ENCODE measurements around the gene PVRIG. TPM values are rescaled to one million over a fixed set of nuclear protein-coding genes. Genes with fewer than 3 reads are reported as not detected.
"Not testable (repeated sequence)": the region's sequence is repeated elsewhere in the genome, so short reads cannot be mapped to it uniquely, and the experiment has no call there.

The PVRIG gene
- total and polyA plus RNA-seq, 2 of the 4 experiments (the other 2 are of a cell fraction): not detected

DNA sequence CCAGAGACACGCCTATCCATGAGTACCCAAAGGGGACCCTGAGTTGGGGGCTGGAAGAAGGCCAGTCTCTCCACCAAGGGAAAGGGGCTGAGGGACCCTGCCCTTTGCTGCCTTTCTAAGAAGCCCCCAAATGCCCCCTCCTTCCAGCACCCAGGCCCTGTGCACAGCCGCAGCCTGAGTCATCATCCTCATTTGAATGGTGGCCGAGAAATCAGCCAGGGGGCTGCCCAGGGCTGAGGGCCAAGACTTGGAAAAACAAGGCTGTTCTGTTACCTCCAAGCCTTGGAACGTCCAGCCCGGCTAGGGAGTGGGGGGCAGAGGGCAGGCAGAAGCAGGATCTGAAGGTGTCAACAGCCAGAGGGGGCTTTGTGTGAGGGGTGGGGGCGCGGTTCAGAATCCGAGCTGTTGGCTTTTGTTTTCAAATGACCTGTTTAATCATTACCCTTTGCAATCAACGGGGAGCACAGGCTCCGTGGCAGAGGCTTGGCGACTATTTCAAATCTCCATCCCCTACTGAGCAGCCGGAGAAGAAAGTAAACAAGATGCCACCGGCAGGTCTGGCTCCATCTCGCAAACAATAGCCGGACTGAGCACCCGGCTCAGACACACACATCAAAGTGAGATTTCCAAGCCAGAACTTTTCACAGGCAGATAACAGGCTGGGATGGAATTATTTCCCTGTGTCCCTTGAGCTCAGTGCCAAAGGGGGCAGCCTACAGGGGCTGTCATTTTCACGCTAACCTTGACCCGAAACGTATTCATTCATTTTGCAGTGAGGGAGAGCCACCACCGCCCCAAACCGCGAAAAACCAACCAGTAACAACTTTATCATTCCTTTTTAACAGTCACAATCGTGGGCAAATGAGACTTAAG, 50.5 kb downstream of the PVRIG start:
- H2AFZ ChIP-seq (replicated peaks; ENCODE audit: low read length, poor library complexity); H4K91ac ChIP-seq (ENCODE audit: insufficient read depth, low read depth, low read length); H3K4ac ChIP-seq (ENCODE audit: low read depth, low read length); H4K8ac ChIP-seq (ENCODE audit: low read depth in 2 of 2, low read length in 2 of 2); H2BK20ac ChIP-seq (ENCODE audit: low read depth, low read length); H3K27ac ChIP-seq (ENCODE audit: insufficient read depth, low read length); H3K14ac ChIP-seq (replicated peaks; ENCODE audit: low read depth, low read length); H3K4me1 ChIP-seq (ENCODE audit: control insufficient read depth, insufficient read depth, low read length); H3K56ac ChIP-seq (ENCODE audit: extremely low read depth, insufficient read depth, low read length); H2BK15ac ChIP-seq (ENCODE audit: low read depth, low read length); in situ Hi-C loops (cut with MboI; ENCODE audit: low sequenced_read_pairs); H3K18ac ChIP-seq (ENCODE audit: low read depth, low read length); H2BK5ac ChIP-seq (ENCODE audit: low read depth, low read length, poor library complexity, severe bottlenecking); dilution Hi-C loops (cut with HindIII; ENCODE audit: low sequenced_read_pairs, unreplicated experiment); BruUV-seq (replicated peaks); H3K27me3 ChIP-seq (ENCODE audit: control insufficient read depth, insufficient read depth, low read length); H4K5ac ChIP-seq (ENCODE audit: low read depth, low read length); POLR2A ChIA-PET (ENCODE audit: unreplicated experiment); intact Hi-C loops (cut with micrococcal nuclease); H3K36me3 ChIP-seq (ENCODE audit: control insufficient read depth, insufficient read depth, low read length); H3K9me3 ChIP-seq (ENCODE audit: control insufficient read depth, insufficient read depth, low read length); H2AK9ac ChIP-seq (replicated peaks; ENCODE audit: low read depth, low read length, poor library complexity); H2BK120ac ChIP-seq (ENCODE audit: low read depth, low read length); H3K9me1 ChIP-seq (ENCODE audit: insufficient read depth, low read length): not testable (repeated sequence)
- Histone ChIP-seq H3K79me1 (ENCODE audit: low read depth in 1 of 2, low read length in 2 of 2) (peaks cover 13 to 35% of the 10 kb centered on the region in 2 experiments; a peak in 3 of 4 replicates), H2AK5ac (ENCODE audit: low read depth, low read length) (peak overlapping the region; percentile 8; the same call in 1 of the 2 replicates), H3K4me2 (ENCODE audit: low read depth, low read length) (peak overlapping the region; percentile 98), H3K9ac (ENCODE audit: low read depth, low read length) (peak overlapping the region; percentile 24), H3K23ac (ENCODE audit: low read depth, low read length) (peak overlapping the region; percentile 73; the same call in 1 of the 2 replicates), H4K20me1 (ENCODE audit: insufficient read depth, low read length) (peaks cover 37% of the 10 kb centered on the region), H3K4me3 (ENCODE audit: insufficient read depth, low read depth, low read length) (peak overlapping the region; percentile 97)
- CTCF ChIA-PET: interaction anchor here (0.6 kb wide), 1 partner anchor 22 kb away, joined by 3 read pairs; no protein-coding TSS in a partner anchor
- ATAC-seq (ENCODE audit: low read depth) (peak; percentile 2; the same call in 1 of the 2 replicates), DNase-seq (peak; percentile 14)
- 0% methylated on average over 4 of the region's 23 CpGs; no CpG with 5 or more reads in 1 of the 2 experiments for WGBS, 2 experiments (ENCODE audit: extremely low coverage in 2 of 2, insufficient read length in 1 of 2)

Other genes with a start within 250 kb of the PVRIG start
- not detected in 2 replicates for gene AZGP1, start 243.9 kb upstream of the PVRIG start, total RNA-seq (2012; rRNA removed)
- not detected in 2 replicates for gene AZGP1, start 243.9 kb upstream of the PVRIG start, polyA plus RNA-seq (2012; rRNA removed)
- gene ZKSCAN1, start 204.4 kb upstream of the PVRIG start, total RNA-seq (2012; rRNA removed): 30.3 and 40.7 TPM in 2 replicates
- 10.8 and 13.7 TPM in 2 replicates for gene ZKSCAN1, start 204.4 kb upstream of the PVRIG start, polyA plus RNA-seq (2012; rRNA removed)
- 13.1 and 13.3 TPM in 2 replicates for gene ZSCAN21, start 170.2 kb upstream of the PVRIG start, total RNA-seq (2012; rRNA removed)
- gene ZSCAN21, start 170.2 kb upstream of the PVRIG start, polyA plus RNA-seq (2012; rRNA removed): 10.8 and 11.5 TPM in 2 replicates
- gene ZNF3, start 138.2 kb upstream of the PVRIG start, total RNA-seq (2012; rRNA removed): 30.8 and 33.1 TPM in 2 replicates
- 20.4 and 24.8 TPM in 2 replicates for gene ZNF3, start 138.2 kb upstream of the PVRIG start, polyA plus RNA-seq (2012; rRNA removed)
- 158 and 185 TPM in 2 replicates for gene COPS6, start 131.0 kb upstream of the PVRIG start, total RNA-seq (2012; rRNA removed)
- gene COPS6, start 131.0 kb upstream of the PVRIG start, polyA plus RNA-seq (2012; rRNA removed): 303 and 325 TPM in 2 replicates
- 130 and 137 TPM in 2 replicates for gene MCM7, start 118.6 kb upstream of the PVRIG start, total RNA-seq (2012; rRNA removed)
- gene MCM7, start 118.6 kb upstream of the PVRIG start, polyA plus RNA-seq (2012; rRNA removed): 104 and 119 TPM in 2 replicates
- 18.6 and 21.1 TPM in 2 replicates for gene AP4M1, start 118.3 kb upstream of the PVRIG start, total RNA-seq (2012; rRNA removed)
- 20.5 and 21.4 TPM in 2 replicates for gene AP4M1, start 118.3 kb upstream of the PVRIG start, polyA plus RNA-seq (2012; rRNA removed)
- gene TAF6, start 100.6 kb upstream of the PVRIG start, total RNA-seq (2012; rRNA removed): 11.3 and 14.4 TPM in 2 replicates
- gene TAF6, start 100.6 kb upstream of the PVRIG start, polyA plus RNA-seq (2012; rRNA removed): 55.3 and 56.5 TPM in 2 replicates
- 13.3 and 20.0 TPM in 2 replicates for gene CNPY4, start 100.3 kb upstream of the PVRIG start, total RNA-seq (2012; rRNA removed)
- gene CNPY4, start 100.3 kb upstream of the PVRIG start, polyA plus RNA-seq (2012; rRNA removed): 18.1 and 21.9 TPM in 2 replicates
- 0.56 and 0.72 TPM in 2 replicates for gene MBLAC1, start 93.0 kb upstream of the PVRIG start, total RNA-seq (2012; rRNA removed)
- gene MBLAC1, start 93.0 kb upstream of the PVRIG start, polyA plus RNA-seq (2012; rRNA removed): 1.4 and 1.6 TPM in 2 replicates
- 131 and 134 TPM in 2 replicates for gene LAMTOR4, start 71.0 kb upstream of the PVRIG start, total RNA-seq (2012; rRNA removed)
- 268 and 289 TPM in 2 replicates for gene LAMTOR4, start 71.0 kb upstream of the PVRIG start, polyA plus RNA-seq (2012; rRNA removed)
- gene TRAPPC14, start 61.2 kb upstream of the PVRIG start, total RNA-seq (2012; rRNA removed): 4.4 and 4.5 TPM in 2 replicates
- 14.1 and 15.9 TPM in 2 replicates for gene TRAPPC14, start 61.2 kb upstream of the PVRIG start, polyA plus RNA-seq (2012; rRNA removed)
- gene GAL3ST4, start 51.3 kb upstream of the PVRIG start, total RNA-seq (2012; rRNA removed): 0.90 and 1.1 TPM in 2 replicates
- gene GAL3ST4, start 51.3 kb upstream of the PVRIG start, polyA plus RNA-seq (2012; rRNA removed): 7.3 and 8.5 TPM in 2 replicates
- gene GPC2, start 42.6 kb upstream of the PVRIG start, total RNA-seq (2012; rRNA removed): 1.4 and 1.8 TPM in 2 replicates
- 5.7 and 6.0 TPM in 2 replicates for gene GPC2, start 42.6 kb upstream of the PVRIG start, polyA plus RNA-seq (2012; rRNA removed)
- 0.28 and 0.36 TPM in 2 replicates for gene STAG3, start 42.0 kb upstream of the PVRIG start, total RNA-seq (2012; rRNA removed)
- 0.47 and 0.65 TPM in 2 replicates for gene STAG3, start 42.0 kb upstream of the PVRIG start, polyA plus RNA-seq (2012; rRNA removed)
- not detected in 2 replicates for gene SPDYE3, start 87.8 kb downstream of the PVRIG start, total RNA-seq (2012; rRNA removed)
- not detected in 2 replicates for gene SPDYE3, start 87.8 kb downstream of the PVRIG start, polyA plus RNA-seq (2012; rRNA removed)
- gene PILRB, start 138.2 kb downstream of the PVRIG start, total RNA-seq (2012; rRNA removed): 3.3 and 3.4 TPM in 2 replicates
- gene PILRB, start 138.2 kb downstream of the PVRIG start, polyA plus RNA-seq (2012; rRNA removed): 22.1 and 22.2 TPM in 2 replicates
- not detected in 2 replicates for gene PILRA, start 153.5 kb downstream of the PVRIG start, total RNA-seq (2012; rRNA removed)
- 0.13 and 0.56 TPM in 2 replicates for gene PILRA, start 153.5 kb downstream of the PVRIG start, polyA plus RNA-seq (2012; rRNA removed)
- gene ZCWPW1, start 208.8 kb downstream of the PVRIG start, total RNA-seq (2012; rRNA removed): 0.56 and 0.72 TPM in 2 replicates
- 0.76 and 1.3 TPM in 2 replicates for gene ZCWPW1, start 208.8 kb downstream of the PVRIG start, polyA plus RNA-seq (2012; rRNA removed)
- gene MEPCE, start 209.9 kb downstream of the PVRIG start, total RNA-seq (2012; rRNA removed): 20.3 and 22.9 TPM in 2 replicates
- gene MEPCE, start 209.9 kb downstream of the PVRIG start, polyA plus RNA-seq (2012; rRNA removed): 17.6 and 18.2 TPM in 2 replicates
- 5.6 and 7.8 TPM in 2 replicates for gene PPP1R35, start 216.5 kb downstream of the PVRIG start, total RNA-seq (2012; rRNA removed)
- gene PPP1R35, start 216.5 kb downstream of the PVRIG start, polyA plus RNA-seq (2012; rRNA removed): 25.5 and 36.7 TPM in 2 replicates
- gene SPACDR, start 244.3 kb downstream of the PVRIG start, total RNA-seq (2012; rRNA removed): 0.54 and 1.1 TPM in 2 replicates
- gene SPACDR, start 244.3 kb downstream of the PVRIG start, polyA plus RNA-seq (2012; rRNA removed): 1.3 and 2.1 TPM in 2 replicates

Data from IMR-90 (cell line).